A549 (cell line): ENCODE results near the gene DDIAS.

Experiments used
- CTCF ChIP-seq: fragments of >200 bp; sonication (Bioruptor Twin); formaldehyde crosslinking; IDR thresholded peaks from 3 replicates; pipeline ENCODE4 v1.5.1; 2016
- EP300 ChIP-seq, 2 experiments: fragments of >200 bp; sonication (Bioruptor Twin); formaldehyde crosslinking; IDR thresholded peaks; 2 replicates in 1 of 2; 3 replicates in 1 of 2; pipeline ENCODE4 v1.6.1; 2016 to 2017
- POLR2A ChIP-seq: IDR thresholded peaks from 2 replicates; pipeline ENCODE4 v1.6.1; 2012; ENCODE audit warnings: mild to moderate bottlenecking, low read length
- RAD21 ChIP-seq, 2 experiments: fragments of >200 bp in 1 of 2; sonication (Bioruptor Twin) in 1 of 2; formaldehyde crosslinking in 1 of 2; IDR thresholded peaks in 1 of 2; conservative IDR thresholded peaks in 1 of 2; 2 replicates in 1 of 2; 3 replicates in 1 of 2; pipeline ENCODE4 v1.6.1; 2012 to 2018; ENCODE audit warnings: inconsistent platforms in 1 of 2
- RFX5 ChIP-seq: fragments of 450-650 bp; IDR thresholded peaks from 2 replicates; pipeline ENCODE4 v1.7.1; 2014; ENCODE audit warnings: antibody characterized with exemption, mild to moderate bottlenecking, moderate library complexity
- TF ChIP-seq, protein P1 (sequence below): IDR thresholded peaks from 2 replicates; pipeline ENCODE4 v1.6.1; 2012
- TF ChIP-seq, protein P2 (sequence below): IDR thresholded peaks from 2 replicates; pipeline ENCODE4 v1.6.1; 2012; ENCODE audit warnings: low read depth, borderline replicate concordance
- TF ChIP-seq, protein P3 (sequence below): fragments of 150-350 bp; IDR thresholded peaks from 2 replicates; pipeline ENCODE4 v1.6.1; 2014; ENCODE audit warnings: low read depth, mild to moderate bottlenecking, low read length

- TF ChIP-seq CTCF (no peak), POLR2A (no peak), RAD21 (conservative IDR thresholded peaks at IDR 0.05 in 1 of 2, IDR thresholded peaks at IDR 0.05 in 1 of 2) (no peak), EP300 (IDR thresholded peaks at IDR 0.05) (no peak), RFX5 (no peak)
- TF ChIP-seq, protein P1, sequence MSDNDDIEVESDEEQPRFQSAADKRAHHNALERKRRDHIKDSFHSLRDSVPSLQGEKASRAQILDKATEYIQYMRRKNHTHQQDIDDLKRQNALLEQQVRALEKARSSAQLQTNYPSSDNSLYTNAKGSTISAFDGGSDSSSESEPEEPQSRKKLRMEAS = no peak
- TF ChIP-seq, protein P2, sequence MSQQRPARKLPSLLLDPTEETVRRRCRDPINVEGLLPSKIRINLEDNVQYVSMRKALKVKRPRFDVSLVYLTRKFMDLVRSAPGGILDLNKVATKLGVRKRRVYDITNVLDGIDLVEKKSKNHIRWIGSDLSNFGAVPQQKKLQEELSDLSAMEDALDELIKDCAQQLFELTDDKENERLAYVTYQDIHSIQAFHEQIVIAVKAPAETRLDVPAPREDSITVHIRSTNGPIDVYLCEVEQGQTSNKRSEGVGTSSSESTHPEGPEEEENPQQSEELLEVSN = no peak
- TF ChIP-seq, protein P3, sequence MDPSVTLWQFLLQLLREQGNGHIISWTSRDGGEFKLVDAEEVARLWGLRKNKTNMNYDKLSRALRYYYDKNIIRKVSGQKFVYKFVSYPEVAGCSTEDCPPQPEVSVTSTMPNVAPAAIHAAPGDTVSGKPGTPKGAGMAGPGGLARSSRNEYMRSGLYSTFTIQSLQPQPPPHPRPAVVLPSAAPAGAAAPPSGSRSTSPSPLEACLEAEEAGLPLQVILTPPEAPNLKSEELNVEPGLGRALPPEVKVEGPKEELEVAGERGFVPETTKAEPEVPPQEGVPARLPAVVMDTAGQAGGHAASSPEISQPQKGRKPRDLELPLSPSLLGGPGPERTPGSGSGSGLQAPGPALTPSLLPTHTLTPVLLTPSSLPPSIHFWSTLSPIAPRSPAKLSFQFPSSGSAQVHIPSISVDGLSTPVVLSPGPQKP = no peak
Observed at GRCh38 chr11:82945682-82946081, 44.1 kb downstream of the DDIAS start.
